Measurements from ENCODE around the gene LRRC4.
A peak's percentile ranks its signal among the peaks of the same experiment; 100 is the strongest.

The LRRC4 gene

DNA sequence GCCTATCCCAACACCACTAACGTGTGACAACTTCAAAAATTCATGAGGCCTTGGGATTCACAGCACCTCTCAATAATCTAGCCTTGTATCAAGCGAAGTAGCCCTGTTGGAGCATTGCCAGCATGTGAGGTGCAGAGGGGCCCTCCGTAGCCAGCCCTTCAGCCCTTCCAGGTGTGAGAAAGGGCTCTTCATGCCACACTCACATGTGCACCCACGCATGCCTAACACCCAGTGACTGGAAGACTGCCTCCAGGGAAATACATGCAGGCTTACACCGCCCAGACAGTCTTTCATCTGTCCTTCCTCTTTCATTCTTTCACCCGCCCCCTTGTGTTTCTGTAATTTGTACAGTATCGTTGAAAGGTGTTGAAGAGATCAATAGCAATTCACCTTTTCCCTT is 26.1 kb downstream of the LRRC4 start:
- ATAC-seq = no peak

- no peak for ATAC-seq
These were observed 26.6 kb downstream of the LRRC4 start for GRCh38 chr7:128004623-128005022.

DNA sequence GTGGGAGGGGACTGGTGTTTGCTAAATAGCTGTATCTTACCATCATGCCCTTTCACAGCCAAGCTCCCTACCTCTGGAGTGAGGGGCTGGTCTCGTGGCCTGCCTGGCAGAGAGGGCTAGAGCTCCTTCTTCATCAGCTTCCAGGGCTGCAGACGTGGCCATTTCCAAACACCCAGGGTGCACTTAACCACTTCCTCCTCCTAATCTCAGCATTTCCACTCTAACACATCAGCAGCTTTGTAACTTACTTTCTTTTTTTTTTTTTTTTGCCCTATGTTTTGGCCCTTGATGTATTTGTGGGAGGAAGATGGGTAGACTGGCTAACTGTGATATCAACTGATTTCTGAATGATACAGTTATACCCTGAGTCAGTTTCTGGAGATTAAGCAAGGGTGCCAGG is 27.4 kb downstream of the LRRC4 start:
- no peak for ATAC-seq

- ATAC-seq = no peak
These were observed 28.1 kb downstream of the LRRC4 start for GRCh38 chr7:128003167-128003566.

GRCh38 chr7:128000854-128001265 is 30.4 kb downstream of the LRRC4 start:
- no peak for ATAC-seq

DNA sequence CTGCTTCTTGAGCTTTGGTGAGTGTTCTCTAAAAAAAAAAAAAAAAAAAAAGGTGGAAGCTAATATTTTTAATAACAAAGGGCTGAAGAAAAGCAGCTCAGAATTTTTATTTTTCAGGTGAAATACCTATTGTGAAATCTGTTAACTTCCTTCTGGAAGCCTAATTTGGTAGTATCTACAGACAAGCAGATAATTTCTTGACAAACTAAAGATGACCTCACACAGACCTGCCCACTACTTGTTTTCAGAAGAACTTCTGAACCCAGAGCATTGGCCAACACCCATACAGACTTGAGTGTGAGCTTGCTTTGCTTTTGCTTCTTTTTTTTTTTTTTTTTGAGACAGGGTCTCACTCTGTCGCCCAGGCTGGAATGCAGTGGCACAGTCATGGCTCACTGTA is 31.2 kb downstream of the LRRC4 start:
- ATAC-seq = no peak

- ATAC-seq = no peak
These were observed 32.6 kb downstream of the LRRC4 start for GRCh38 chr7:127998671-127999070.

GRCh38 chr7:127997226-127997922 is 33.9 kb downstream of the LRRC4 start:
- no peak for ATAC-seq

DNA sequence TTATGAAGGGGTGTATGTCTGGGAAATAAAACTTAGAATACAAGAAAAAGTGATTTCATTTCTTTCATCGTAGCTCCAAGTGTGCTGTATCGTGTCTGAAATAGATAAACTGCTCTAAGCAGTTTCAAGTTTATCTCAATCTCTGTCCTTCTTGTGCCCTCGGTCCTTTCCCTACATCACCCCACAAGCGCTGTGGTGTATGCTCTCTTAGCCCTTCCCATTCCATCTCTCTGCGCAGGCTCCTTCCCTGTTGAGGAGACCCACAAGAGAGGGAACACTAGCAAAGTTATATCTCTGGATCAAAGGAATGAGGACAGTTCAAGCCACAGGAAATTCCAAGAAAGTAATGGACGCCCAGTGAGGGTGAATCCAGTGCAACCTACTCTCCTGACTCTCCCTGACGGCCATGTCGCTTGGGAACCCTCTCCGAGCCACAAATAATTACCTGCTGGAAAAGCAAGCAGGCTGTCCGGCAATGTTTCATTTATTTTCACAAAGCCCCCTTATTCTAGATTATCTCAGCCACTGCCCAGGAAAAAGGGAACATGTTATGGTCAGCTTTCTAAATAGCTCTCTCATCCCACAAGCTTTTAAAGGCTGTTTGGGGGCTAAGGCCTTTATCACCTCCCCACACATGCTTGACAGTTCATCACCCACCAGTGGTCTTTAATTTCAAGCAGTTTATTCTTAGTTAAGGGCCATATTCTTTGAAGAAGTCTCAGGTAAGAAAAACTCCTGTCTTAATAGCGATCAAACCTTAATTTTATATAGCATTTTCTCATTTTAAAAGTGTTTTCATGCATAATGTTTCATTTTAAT is 34.8 kb downstream of the LRRC4 start:
- ATAC-seq = no peak

- ATAC-seq = no peak
These were observed 35.4 kb downstream of the LRRC4 start for GRCh38 chr7:127995881-127996215.

- ATAC-seq = no peak
These were observed 35.9 kb downstream of the LRRC4 start for GRCh38 chr7:127995156-127995880.

GRCh38 chr7:127993987-127994386 is 37.2 kb downstream of the LRRC4 start:
- ATAC-seq = no peak

DNA sequence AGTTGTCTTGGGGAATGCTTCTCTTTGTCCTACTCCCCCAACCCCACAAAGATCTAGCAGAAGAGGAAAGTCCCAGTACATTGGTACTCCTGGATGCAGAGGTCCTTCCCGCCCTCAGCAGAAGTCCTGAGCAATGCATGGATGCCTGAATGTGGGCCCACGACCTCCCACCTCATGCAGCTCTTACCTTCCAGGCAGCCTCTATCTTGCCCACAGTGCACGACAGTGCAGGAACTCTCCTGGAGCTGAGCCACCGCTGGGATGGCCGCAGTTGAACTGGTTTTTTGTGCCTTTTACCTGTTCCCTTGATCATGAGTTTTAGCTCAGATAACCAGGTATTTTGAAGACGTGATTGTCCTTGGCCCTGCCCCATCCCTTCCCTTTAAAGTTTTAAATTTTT is 37.9 kb downstream of the LRRC4 start:
- no peak for ATAC-seq

GRCh38 chr7:127988751-127989150 is 42.5 kb downstream of the LRRC4 start:
- no peak for ATAC-seq

GRCh38 chr7:127986581-127987521 is 44.4 kb downstream of the LRRC4 start:
- no peak for ATAC-seq

GRCh38 chr7:127983804-127984332 is 47.4 kb downstream of the LRRC4 start:
- peak; percentile 51 to 62 for ATAC-seq

DNA sequence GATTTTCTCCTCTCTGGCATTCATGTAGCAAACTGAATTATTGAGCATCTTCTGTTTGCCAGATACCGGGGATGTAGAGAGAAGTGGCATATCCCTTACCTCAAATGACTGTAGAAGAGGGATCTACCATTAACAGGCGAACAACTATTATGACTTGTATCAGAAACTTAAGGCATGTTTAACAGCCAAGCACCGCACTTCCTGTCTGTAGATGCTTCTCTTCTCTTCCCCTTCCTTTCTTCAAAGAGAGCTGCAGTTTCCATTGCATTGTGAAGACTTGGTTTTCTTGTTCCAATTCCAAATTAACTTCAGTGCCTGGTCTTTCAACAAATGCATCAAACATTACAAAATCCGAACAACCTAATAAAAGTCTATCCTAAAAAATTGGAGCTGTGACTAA is 49.3 kb downstream of the LRRC4 start:
- no peak for ATAC-seq

DNA sequence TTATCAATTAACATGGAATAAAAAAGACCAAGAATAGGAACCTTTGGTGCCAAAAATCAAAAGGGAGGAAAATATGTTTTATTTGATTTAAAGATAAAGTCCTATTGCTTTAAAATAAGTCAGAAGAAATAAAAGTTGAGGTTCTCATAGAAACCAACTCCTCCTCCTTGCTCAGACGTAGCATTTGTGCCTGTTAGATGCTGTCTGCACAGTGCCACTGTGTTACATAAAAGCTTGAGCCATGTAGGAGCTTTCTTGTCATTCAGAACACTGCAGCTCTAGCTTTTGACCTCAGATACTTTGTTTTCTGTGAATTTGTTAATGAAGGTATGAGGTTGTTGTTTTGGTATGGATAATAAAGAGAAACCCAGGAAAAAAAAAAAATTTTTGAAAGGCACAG is 50.3 kb downstream of the LRRC4 start:
- ATAC-seq = no peak

DNA sequence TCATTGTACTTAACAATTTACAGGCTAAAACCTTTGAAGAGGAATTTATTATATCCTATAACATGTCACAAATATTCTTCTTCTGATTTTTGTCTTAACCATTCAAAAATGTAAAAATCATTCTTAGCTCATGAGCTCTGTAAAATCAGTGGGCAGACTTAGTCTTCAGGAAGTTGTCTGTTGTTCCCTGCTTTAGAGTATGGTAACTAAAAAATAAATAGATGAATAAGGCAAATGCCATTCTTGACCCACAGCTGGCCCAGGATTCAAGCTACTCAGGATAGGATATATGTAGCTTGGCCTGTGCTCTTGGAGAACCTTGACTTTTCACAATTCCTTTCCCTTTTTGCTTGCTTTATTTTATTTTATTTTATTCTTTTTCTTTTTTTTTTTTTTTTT is 51.5 kb downstream of the LRRC4 start:
- ATAC-seq = no peak

GRCh38 chr7:127979113-127979727 is 52.0 kb downstream of the LRRC4 start:
- ATAC-seq = no peak

DNA sequence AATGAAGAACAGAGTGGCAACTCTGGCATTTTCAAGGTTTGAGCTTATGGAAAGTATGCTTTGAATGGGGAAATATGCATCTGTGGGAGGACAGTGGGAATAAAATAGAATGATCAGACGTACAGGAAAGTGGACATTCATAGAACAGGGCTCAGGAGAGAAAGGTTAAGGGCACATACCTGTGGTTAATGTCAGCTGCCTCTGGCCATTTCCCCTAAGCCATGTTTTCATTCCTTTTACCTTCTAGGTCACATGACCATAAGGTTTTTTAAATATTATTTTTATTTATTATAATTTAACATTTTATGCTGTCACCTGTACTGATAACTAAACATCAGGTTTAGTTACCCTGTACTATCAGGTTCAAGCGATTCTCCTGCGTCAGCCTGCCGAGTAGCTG is 52.8 kb downstream of the LRRC4 start:
- ATAC-seq = no peak

All from activated CD4-positive, CD25-positive, alpha-beta regulatory T cell treated with anti-CD3 and anti-CD28 coated beads, Interleukin-2, amount 50 U/mL, for 24 hours (primary cell).